COLO829 (cell line): Measurements from ENCODE around the gene ADH7.
"Not testable (repeated sequence)": the region's sequence is repeated elsewhere in the genome, so short reads cannot be mapped to it uniquely, and the experiment has no call there.

Experiments
- DNase-seq: peaks from one replicate; pipeline ENCODE4 v3.0.0; 2012; ENCODE audit warnings: low spot score

ADH7 gene

DNA sequence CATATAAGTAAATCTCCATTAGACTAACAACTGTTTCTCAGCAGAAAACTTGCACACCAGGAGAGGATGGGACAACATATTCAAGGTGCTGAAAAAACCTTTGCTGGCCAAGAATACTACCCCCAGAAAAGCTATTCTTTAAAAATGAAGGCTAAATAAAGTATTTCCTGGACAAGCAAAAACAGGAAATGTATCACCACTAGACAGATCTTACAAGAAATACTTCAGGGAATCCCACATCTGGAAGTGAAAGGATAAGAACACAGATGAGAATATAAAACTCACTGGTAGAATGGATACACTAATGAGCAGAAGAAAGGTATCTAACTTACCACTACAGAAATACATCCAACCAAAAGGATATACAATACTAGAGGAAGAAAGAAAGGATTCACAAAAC lies 55.6 kb downstream of the ADH7 start:
- DNase-seq, result no peak

DNA sequence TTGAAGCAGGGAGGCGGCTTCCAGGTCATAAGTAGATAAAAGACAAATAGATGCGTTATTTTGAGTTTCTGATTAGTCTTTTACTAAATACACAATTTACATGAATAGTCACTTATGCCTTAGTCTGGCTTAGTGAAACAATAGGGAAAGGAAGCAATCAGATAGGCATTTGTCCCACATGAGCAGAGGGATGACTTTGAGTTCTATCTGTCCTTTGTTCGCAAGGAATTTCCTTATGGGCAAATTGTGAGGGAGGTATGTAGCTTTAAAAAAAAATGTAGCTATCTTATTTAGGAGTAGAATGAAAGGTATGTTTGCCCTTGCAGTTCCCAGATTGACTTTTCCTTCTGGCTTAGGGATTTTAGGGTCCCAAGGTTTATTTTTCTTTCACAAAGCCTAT lies 56.3 kb downstream of the ADH7 start:
- no peak for DNase-seq

DNA sequence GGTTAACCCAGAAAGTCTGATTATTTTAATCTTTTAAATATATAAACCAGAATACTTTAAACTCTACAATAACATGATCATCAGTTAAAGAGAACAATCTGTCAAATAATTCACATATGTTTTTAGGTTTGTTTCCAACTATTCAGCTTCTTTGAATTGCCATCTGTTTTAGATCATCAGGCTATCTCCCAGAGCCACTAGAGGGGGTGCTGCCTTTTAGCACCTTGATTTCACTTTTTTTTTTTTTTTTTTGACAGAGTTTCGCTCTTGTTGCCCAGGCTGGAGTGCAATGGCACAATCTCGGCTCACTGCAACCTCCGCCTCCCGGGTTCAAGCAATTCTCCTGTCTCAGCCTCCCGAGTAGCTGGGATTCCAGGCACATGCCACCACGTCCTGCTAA lies 57.8 kb downstream of the ADH7 start:
- DNase-seq, result not testable (repeated sequence)

DNA sequence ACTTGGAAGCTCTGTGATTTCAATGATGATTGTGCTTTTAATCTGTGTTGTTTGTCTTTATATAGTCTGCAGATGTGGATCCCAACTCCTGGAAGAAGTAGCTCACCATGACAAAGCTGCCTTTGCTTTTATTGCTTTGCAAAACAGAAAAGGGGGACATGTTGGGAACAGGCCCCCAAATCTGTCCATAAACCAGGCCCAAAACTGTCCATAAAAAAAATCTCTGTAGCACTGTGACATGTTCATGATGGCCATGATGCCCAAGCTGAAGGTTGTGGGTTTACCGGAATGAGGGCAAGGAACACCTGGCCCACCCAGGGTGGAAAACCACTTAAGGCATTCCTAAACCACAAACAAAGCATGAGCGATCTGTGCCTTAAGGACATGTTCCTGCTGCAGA lies 62.7 kb downstream of the ADH7 start:
- not testable (repeated sequence) for DNase-seq

DNA sequence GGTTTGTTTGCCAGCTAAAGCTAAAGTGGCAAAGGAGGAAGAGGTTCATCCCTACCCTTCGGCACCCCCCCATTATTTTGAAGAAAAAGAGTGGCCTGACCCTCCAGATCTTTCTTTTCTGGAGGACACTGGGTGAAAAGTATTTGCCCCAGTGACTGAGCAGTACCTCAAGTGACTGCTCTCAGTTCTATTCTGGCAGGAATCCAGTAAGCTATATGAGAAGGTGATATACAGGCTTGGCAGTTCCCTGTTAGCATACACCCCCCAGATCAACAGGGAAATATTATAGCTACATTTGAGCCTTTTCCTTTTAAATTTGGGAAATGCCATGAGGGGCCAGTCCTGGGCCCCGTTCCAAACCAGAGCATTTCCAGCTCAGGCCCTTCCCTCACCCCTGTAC lies 67.3 kb downstream of the ADH7 start:
- not testable (repeated sequence) for DNase-seq

DNA sequence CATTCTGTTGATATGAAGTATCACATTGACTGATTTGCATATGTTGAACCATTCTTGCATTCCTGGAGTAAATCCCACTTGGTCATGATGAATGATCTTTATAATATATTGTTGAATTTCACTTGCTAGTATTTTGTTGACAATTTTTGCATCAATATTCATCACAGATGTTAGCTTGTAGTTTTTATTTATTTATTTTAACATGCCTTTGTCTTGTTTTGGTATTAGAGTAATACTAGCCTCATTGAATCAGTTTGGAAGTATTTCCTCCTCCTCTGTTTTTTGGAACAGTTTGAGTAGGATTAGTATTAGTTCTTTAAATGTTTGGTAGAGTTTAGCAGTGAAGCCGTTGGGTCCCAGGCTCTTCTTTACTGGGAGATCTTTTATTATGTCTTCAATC lies 68.7 kb downstream of the ADH7 start:
- no peak for DNase-seq

DNA sequence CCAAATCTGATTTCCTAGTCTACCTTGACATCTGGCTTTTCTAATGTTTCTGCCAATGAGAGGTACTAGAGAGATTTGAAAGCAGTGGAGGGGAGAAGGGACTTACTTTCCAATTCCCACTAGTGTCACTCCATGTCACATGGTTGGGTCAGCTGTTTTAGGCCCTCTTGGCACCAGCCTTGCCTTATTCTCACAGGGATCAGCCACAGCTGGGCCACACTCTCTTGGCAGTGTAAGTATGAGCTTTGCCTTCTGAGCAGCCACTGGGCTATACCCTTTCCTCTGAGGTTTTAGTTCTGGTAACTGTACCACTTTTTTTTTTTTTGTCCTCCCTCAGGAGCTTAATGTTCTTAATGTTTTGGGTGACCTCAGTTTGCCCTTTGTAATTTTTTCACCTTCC lies 72.4 kb downstream of the ADH7 start:
- DNase-seq, result no peak
